HPDE6-E6E7 (cell line): Measurements from ENCODE around the gene C1orf35.

ENCODE experiments used
- DNase-seq: peaks from one replicate; pipeline ENCODE4 v3.0.0; 2011; ENCODE audit warnings: missing footprints; ENCODE audit errors: extremely low spot score

The C1orf35 gene

DNA sequence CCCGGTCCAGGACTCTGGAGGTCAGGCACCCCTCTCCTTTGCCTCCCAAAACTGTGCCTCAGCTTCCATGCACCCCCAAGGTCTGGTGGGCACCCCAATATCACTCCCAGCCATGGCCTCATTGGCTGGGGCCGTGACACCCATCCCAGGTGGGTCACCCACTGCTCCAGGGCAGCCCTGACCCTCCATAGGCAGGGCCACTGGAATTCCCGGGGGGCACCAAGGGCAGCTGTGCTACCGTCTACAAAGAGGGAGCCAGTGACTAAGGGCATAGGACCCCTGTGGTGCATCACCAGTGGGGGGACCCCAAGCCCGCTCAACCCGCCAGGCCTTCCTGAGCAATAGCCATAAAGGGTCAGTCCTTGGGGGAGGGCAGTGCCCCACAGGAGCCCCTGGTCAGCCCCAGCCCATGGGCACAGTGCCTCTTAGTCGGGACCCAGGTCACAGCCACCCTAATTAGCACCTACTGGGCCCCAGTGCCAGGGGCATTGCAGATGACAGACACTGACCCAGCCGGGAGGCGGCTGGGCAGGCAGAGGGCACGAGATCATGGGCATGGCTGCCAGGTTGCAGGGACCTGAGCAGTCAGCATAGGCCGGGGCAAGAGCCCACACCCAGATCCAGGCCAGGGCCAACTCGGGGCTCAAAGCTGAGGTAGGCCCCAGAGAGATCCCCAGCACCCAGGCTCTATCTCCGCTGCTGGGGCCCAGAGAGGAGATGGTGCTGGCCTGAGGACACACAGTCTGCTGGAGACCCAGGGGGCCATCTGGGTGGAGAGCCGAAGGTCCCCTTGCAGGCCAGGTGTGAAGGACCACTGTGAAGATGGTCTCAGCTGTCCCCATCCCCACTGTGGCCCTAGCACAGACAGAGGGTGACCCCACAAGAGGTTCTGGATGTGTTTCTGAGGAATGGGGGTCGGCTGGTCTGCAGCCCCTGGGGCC, 39.6 kb downstream of the C1orf35 start:
- no peak for DNase-seq

DNA sequence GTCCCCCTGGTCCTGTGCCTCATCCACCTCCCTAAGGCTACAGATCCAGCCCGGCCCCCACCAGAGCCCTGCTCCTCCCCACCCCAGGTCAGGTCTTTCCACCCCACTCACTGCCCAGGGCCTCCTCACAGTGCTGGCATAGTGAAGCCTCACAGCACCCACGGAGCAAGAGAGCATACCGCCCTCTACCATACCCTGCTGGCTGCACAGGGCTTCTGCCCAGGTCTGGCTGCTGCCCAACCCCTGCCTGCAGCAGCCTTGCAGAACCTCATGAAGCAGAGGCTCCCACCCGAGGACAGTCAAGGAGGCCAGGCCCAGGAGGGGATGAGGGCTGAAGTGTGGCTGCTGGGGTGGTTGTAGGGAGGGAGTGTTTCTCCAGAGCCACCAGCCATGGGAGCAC, 40.3 kb downstream of the C1orf35 start:
- no peak for DNase-seq

DNA sequence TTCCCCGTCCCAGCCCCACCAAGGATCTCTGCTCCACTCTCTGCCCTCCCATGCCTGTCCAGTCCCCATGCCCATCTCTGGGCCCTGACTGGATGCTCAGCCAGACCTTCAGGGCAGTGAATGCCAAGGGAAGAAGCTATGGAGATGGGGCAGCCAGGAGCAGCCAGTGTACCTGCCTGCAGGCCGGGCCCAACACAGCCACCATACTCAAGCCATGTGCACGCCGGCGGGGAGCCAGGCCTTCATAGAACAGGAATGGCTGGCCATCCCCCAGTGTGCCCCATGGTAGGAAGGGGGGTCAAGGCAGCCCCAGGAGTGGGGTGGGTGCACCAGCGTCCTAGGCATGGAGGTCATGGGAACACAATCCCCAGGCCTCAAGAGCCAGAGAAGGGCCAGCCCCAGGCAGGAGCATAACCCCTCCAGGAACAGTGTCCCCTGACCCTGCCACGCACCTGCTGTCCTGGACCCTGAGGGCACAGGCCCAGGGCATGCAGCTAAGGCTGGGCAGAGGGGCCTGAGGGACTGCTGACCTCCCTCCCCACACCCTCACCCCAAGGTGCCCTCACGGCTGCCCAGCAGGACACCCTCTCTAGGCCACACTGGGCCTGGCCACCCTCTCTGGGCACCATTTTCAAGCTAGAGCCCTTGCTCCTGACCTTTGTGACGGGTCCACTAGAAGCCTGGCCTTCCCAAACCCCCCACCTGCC, 40.9 kb downstream of the C1orf35 start:
- no peak for DNase-seq

DNA sequence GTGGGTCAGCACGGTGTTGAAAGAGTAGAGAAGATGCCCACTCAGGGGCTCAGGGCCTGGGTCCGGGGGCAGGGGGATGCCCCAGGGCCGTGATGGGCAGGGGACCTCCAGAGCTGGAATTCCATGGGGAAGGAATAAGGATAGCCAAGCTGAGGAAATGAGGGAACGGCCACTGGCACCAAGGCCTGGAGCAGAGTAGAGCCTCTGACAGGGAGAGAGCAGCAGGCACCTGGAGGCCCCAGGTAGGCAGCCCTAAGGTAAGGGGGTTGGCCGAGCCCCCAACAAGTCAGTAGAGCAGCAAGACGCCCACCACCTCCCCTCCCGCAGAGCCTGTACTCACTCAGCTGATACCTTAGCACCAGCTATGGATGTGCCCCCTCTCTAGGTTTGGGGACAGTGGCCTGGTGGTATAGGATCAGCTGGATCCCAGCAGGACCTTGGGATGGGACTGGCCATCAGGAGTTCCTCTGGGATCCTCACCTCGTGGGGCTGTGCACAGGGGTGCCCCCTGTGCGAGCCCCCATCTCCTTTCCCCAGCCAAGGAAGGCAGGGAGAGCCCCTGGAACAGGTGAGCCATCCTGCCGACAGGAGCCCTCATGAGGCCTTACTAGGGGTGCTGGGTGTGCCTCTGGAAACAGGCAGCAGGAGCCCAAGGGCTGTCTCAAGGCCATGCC, 41.6 kb downstream of the C1orf35 start:
- DNase-seq = no peak

DNA sequence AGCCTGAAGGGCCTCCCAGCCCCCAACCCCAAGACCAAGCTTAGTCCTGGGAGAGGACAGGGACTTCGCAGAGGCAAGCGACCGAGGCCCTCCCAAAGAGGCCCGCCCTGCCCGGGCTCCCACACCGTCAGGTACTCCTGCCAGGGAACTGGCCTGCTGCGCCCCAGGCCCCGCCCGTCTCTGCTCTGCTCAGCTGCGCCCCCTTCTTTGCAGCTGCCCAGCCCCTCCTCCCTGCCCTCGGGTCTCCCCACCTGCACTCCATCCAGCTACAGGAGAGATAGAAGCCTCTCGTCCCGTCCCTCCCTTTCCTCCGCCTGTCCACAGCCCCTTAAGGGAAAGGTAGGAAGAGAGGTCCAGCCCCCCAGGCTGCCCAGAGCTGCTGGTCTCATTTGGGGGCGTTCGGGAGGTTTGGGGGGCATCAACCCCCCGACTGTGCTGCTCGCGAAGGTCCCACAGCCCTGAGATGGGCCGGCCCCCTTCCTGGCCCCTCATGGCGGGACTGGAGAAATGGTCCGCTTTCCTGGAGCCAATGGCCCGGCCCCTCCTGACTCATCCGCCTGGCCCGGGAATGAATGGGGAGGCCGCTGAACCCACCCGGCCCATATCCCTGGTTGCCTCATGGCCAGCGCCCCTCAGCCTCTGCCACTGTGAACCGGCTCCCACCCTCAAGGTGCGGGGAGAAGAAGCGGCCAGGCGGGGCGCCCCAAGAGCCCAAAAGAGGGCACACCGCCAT, 42.5 kb downstream of the C1orf35 start:
- no peak for DNase-seq

DNA sequence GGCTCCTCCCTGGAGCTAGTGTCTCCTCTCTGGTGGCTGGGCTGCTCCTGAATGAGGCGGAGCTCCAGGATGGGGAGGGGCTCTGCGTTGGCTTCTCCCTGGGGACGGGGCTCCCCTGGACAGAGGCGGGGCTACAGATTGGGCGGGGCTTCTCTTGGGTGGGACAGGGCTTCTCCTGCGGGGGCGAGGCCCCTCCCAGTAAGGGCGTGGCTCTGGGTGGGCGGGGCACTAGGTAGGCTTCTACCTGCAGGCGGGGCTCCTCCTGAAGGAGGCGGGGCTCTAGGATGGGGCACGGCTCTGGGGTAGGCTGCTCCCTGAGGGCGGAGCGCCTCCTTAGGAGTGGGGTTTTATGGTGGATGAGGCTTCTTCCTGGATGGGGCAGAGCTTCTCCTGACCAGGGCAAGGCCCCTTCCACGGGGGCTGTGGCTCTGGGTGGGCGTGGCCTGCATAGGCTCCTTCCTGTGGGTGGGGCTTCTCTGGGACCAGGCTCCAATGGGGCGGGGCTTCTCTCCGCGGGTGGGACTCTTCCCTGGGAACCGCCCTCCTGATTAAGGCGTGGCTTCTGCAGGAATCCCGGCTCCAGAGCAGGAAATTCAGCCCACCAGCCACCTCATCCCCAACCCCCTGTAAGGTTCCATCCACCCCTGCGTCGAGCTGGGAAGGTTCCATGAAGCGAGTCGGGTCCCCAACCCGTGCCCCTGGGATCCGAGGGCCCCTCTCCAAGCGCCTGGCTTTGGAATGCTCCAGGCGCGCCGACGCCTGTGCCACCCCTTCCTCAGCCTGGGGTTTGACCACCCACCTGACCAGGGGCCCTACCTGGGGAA, 43.3 kb downstream of the C1orf35 start:
- DNase-seq = no peak

DNA sequence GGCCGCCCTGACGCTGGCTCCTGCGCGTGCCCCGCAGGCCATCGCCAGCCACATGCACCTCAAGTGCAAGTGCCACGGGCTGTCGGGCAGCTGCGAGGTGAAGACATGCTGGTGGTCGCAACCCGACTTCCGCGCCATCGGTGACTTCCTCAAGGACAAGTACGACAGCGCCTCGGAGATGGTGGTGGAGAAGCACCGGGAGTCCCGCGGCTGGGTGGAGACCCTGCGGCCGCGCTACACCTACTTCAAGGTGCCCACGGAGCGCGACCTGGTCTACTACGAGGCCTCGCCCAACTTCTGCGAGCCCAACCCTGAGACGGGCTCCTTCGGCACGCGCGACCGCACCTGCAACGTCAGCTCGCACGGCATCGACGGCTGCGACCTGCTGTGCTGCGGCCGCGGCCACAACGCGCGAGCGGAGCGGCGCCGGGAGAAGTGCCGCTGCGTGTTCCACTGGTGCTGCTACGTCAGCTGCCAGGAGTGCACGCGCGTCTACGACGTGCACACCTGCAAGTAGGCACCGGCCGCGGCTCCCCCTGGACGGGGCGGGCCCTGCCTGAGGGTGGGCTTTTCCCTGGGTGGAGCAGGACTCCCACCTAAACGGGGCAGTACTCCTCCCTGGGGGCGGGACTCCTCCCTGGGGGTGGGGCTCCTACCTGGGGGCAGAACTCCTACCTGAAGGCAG, 44.0 kb downstream of the C1orf35 start:
- DNase-seq = no peak

DNA sequence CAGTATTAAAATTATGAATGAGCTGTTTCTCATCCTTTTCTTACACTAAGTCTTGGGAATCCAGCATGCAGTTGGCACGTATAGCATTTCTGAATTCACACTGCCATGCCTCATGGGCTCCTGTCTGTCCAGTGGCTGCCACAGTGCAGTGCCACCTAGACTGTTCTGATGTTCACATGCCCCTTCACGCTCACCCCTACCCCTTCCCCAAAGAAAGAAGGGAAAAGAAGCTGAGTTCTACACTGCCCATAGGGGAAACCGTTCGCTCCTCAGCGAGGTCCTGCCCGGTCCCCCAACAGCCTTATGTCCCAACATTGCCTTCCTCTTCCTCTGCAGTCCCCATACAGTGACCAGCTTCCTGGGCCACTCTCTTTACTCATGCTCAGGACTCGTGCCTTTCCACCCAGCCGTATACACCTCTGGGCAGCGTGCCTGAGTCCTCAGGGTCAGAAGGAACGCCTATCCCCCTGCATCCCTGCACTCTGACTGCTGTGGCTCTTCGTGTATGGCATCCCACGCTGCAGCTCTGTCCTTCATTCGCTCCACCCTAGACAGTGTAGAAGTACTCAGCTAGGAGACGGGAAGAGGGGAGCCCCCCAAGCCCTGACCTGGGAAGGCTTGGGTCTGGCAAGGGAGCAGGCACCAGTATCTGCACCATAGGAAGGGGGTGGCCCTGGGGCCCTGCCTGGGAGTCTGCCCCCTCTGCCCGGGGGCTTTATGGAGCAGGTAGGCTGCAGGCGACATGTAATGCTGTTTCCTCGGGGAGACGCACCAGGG, 44.8 kb downstream of the C1orf35 start:
- DNase-seq = no peak
